ENCODE measurements around the gene KDM5B.

DNA sequence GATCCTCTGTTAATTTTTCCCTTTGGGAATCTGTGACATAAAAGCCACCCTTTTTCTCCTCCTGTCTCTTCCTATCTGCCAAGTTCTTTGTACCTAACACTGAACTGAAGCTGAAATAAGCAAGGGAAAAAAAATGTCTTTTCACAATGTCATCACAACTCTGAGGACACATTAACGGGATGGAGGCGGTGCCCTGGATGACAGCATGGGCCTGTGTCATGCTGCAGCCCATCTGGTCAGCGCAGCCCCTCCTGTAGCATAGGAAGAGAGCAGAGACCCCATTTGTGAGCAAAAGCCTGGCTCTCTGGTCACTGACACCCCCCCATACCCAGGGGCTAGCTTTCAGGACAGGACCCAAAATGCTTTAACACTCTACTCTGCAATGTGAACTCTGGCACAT, 120.4 kb downstream of the KDM5B start:
- TF ChIP-seq, protein P1, sequence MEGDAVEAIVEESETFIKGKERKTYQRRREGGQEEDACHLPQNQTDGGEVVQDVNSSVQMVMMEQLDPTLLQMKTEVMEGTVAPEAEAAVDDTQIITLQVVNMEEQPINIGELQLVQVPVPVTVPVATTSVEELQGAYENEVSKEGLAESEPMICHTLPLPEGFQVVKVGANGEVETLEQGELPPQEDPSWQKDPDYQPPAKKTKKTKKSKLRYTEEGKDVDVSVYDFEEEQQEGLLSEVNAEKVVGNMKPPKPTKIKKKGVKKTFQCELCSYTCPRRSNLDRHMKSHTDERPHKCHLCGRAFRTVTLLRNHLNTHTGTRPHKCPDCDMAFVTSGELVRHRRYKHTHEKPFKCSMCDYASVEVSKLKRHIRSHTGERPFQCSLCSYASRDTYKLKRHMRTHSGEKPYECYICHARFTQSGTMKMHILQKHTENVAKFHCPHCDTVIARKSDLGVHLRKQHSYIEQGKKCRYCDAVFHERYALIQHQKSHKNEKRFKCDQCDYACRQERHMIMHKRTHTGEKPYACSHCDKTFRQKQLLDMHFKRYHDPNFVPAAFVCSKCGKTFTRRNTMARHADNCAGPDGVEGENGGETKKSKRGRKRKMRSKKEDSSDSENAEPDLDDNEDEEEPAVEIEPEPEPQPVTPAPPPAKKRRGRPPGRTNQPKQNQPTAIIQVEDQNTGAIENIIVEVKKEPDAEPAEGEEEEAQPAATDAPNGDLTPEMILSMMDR (conservative IDR thresholded peaks at IDR 0.05): no peak
- TF ChIP-seq ZFX (IDR thresholded peaks at IDR 0.05): no peak
